ENCODE data around the gene CFAP299.

GRCh38 chr4:80446664-80447063 lies 111.1 kb downstream of the CFAP299 start:
- TF ChIP-seq CTCF (IDR thresholded peaks at IDR 0.05) (no peak), POLR2A (IDR thresholded peaks at IDR 0.05) (no peak), POLR2AphosphoS5 (IDR thresholded peaks at IDR 0.05) (no peak)
